K562 treated with DMSO at 1 percent for 48 hours (cell line): ENCODE data around the gene KATNAL2. TPM values are rescaled to one million over a fixed set of nuclear protein-coding genes. Genes with fewer than 3 reads are reported as not detected.

Source experiments
- total RNA-seq: library from RNA; unstranded; fragments of 300-600 nt; gene quantifications from 2 replicates; pipeline ENCODE4 v1.2.3, GENCODE V29; 2022; ENCODE audit warnings: low replicate concordance; ENCODE audit errors: extremely low read depth

Gene KATNAL2
- not detected in 2 replicates for total RNA-seq

GRCh38 chr18:46917108-46917802 lies at the start of gene KATNAL2, which contains the start of gene PIAS2:
KATNAL2 (plus strand) TSS chr18:46917602; CDS start chr18:46946873, 29,271 bp downstream.
PIAS2 (minus strand) TSS chr18:46917507; CDS start chr18:46917345, 162 bp downstream.

GRCh38 chr18:47035156-47035671 lies 117.8 kb downstream of the KATNAL2 start, which contains the start of gene ELOA2:
ELOA2 (minus strand) TSS chr18:47035621; CDS start chr18:47035264, 357 bp downstream.

GRCh38 chr18:47150029-47150823 lies 232.8 kb downstream of the KATNAL2 start, which contains the start of gene HDHD2:
HDHD2 (minus strand) TSS chr18:47150500; CDS start chr18:47136439, 14,061 bp downstream.

Other genes with a start within 250 kb of the KATNAL2 start
- gene ST8SIA5, start 160.5 kb upstream of the KATNAL2 start, total RNA-seq, result not detected in 2 replicates
- gene PIAS2, start 95 bp upstream of the KATNAL2 start, total RNA-seq, result not detected in 2 replicates
- not detected in 2 replicates for gene ELOA2, start 118.0 kb downstream of the KATNAL2 start, total RNA-seq
- gene HDHD2, start 232.9 kb downstream of the KATNAL2 start, total RNA-seq, result not detected in 2 replicates